DOHH2 (cell line): ENCODE measurements around the gene EYA4.

Experiments
- CTCF ChIP-seq: fragments of 200-600 bp; sonication (generic); IDR thresholded peaks from one replicate; pipeline ENCODE4 v1.5.1; 2014; ENCODE audit warnings: antibody characterized with exemption, mild to moderate bottlenecking, low read depth, low read length; ENCODE audit not compliant: poor library complexity, severe bottlenecking
- EZH2phosphoT487 ChIP-seq: fragments of 200-600 bp; sonication (generic); IDR thresholded peaks from 2 replicates; pipeline ENCODE4 v1.6.1; 2017; ENCODE audit warnings: borderline replicate concordance, mild to moderate bottlenecking, antibody characterized with exemption, low read length, moderate library complexity, mixed read lengths

- TF ChIP-seq CTCF (no peak), EZH2phosphoT487 (no peak)
These were observed 226.2 kb downstream of the EYA4 start for GRCh38 chr6:133467231-133467981.
